SK-N-MC (cell line): Measurements from ENCODE around the gene IL12RB1.

Source experiments
- EZH2 ChIP-seq: fragments of 200-600 bp; sonication (generic); IDR thresholded peaks from one replicate; pipeline ENCODE4 v1.6.1; 2017; ENCODE audit warnings: antibody characterized with exemption
- POLR2AphosphoS5 ChIP-seq: IDR thresholded peaks from 2 replicates; pipeline ENCODE4 v1.6.1; 2012; ENCODE audit warnings: mild to moderate bottlenecking, low read depth, low read length, borderline replicate concordance

GRCh38 chr19:18110609-18111232, 24.0 kb upstream of the IL12RB1 start:
- no peak for TF ChIP-seq EZH2
- TF ChIP-seq POLR2AphosphoS5, result no peak
